GM12801 (cell line): Measurements from ENCODE around the gene PRTFDC1.

Source experiments
- TF ChIP-seq, protein P1 (sequence below): IDR thresholded peaks from one replicate; pipeline ENCODE4 v1.5.1; 2011; ENCODE audit warnings: control low read depth; ENCODE audit not compliant: insufficient read length; ENCODE audit errors: extremely low read depth

Gene PRTFDC1

DNA sequence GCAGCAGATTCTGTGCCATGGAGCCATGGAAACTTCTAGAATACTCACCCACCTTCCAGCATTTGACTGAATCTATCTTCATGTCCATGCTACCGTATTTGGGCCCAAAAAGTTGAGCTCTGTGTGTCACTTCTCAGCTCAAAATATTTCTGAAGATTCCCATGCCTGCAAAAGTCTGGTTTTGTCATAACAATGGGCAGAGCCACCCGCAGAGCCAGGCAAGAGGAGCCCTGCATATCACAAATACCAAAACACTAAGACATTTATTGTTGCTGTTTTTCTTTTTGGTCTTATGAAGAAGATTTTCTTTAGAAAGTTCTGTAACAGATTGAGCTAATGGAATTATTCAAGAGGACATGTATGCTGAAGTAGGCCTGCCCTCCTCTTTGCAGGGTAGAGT lies 68.1 kb downstream of the PRTFDC1 start:
- TF ChIP-seq, protein P1, sequence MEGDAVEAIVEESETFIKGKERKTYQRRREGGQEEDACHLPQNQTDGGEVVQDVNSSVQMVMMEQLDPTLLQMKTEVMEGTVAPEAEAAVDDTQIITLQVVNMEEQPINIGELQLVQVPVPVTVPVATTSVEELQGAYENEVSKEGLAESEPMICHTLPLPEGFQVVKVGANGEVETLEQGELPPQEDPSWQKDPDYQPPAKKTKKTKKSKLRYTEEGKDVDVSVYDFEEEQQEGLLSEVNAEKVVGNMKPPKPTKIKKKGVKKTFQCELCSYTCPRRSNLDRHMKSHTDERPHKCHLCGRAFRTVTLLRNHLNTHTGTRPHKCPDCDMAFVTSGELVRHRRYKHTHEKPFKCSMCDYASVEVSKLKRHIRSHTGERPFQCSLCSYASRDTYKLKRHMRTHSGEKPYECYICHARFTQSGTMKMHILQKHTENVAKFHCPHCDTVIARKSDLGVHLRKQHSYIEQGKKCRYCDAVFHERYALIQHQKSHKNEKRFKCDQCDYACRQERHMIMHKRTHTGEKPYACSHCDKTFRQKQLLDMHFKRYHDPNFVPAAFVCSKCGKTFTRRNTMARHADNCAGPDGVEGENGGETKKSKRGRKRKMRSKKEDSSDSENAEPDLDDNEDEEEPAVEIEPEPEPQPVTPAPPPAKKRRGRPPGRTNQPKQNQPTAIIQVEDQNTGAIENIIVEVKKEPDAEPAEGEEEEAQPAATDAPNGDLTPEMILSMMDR = no peak

DNA sequence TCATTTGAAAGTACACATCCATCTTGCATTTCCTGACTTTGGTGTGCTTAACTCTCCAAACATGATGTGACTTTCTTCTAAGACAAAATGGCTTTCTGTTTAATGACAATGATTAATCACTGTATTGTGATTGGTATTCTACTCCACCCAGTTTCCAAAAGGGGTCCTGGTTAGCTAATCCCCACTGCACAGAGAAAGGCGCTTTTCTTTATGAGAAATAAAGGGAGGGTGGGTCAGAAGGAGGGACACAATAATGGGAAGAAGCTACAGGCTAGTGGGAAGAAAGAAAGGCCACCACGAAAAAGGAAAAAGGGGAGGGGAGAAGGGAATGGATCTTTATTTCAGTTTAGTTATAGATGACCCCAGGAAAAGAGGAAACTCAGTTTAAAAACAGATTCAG lies 69.2 kb downstream of the PRTFDC1 start:
- TF ChIP-seq, protein P1 = no peak

DNA sequence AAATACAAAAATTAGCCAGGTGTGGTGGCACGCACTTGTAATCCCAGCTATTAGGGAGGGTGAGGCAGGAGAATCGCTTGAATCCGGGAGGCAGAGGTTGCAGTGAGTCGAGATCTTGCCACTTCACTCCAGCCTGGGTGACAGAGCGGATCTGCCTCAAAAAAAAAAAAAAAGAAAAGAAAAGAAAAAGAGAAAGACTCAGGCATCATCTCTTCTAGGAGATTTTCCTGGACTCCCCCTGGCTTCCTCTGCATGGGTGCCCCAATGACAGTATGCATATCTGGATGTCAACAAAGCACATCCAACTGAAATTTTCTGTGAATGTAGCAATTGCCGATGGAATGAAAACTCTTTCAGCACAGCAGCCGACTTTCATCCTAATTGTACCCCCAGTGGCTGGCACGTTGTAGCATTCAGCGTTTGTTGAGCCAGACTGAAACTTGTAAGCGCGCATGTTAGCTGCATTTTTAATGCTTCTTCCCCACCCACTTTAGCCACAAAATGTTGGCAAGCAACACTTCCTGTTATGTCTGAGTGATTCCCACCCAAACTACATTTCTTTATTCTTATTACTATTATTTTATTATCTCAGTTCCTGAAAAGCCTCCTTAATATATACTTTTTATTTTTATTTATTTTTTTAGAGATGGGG lies 70.2 kb downstream of the PRTFDC1 start:
- TF ChIP-seq, protein P1 = no peak

DNA sequence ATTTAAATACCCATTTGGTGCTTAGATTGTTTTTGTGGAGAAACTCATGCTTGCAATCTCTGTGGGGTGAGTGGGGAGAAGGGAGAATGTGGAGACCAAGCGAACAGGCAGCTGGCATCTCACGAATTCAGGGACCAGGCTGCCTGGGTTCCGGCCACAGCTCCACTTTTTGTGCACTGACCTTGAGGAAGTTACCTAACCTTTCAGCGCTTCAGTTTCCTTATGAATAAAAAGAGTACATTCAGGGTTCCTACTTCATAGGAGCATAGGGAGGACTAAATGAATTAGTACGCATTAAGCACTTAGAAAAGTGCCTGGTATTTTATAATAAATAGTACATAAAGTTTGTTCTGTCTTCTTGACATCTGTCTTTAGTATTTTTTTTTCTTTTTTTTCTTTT lies 72.5 kb downstream of the PRTFDC1 start:
- TF ChIP-seq, protein P1 = no peak

DNA sequence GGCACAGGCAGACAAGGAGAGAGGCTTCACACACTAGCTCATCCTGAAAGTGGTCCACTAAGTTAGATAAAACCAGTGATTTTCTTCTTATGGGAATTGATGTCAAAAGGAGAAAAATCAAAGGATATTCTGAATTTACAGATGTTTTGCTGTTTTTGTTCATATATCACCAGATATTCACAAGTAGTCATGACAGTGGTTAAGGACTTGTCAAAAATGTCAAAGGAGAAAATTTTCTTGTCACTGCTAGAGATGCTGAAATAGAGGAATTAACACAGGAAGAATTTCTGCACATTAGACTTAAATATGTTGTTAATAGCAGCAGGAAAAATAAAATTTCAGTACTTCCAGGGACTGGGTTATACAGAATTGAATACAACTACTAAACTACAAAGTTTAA lies 78.3 kb downstream of the PRTFDC1 start:
- TF ChIP-seq, protein P1 = no peak

DNA sequence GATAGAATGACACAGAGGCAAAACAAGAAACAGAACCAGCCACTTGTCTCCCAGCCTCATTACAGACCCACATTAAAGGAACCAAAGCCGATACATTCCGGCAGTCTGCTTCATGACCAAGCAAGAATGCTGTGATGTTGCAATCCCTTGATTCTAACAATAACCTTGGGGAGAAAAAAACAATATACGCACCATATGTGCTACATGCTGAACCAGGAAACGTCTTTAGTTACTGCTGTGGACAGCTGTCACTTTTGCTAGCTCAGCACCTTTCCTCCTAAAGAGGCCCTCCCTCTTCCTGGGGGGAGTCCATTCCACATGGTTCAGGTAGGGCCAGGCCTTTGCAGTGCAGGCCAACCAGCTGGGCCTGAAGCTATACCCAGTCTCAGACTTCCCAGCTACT lies 79.1 kb downstream of the PRTFDC1 start:
- TF ChIP-seq, protein P1 = no peak

DNA sequence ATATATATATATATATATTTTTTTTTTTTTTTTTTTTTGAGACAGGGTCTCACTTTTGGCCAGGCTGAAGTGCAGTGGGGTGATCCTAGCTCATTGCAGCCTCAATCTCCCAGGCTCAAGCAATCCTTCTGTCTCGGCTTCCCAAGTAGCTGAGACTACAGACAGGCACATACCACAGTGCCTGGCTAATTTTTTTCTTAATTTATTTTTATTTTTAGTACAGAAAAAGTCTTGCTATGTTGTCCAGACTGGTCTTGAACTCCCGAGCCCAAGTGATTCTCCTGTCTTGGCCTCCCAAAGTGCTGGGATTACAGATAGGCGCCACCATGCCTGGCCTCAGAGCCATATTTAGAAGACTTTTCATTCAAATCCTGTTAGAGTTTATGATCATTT lies 79.6 kb downstream of the PRTFDC1 start:
- TF ChIP-seq, protein P1 = no peak
